ENCODE data around the gene IFI27L1.

IFI27L1 gene

GRCh38 chr14:94077823-94078222, 3.3 kb upstream of the IFI27L1 start:
- no peak for DNase-seq (ENCODE audit: extremely low read depth in 1 of 2, low read depth in 1 of 2)

- no peak for DNase-seq (ENCODE audit: extremely low read depth in 1 of 2, low read depth in 1 of 2)
Observed at GRCh38 chr14:94079891-94080620, 1.1 kb upstream of the IFI27L1 start.

- no peak for DNase-seq (ENCODE audit: extremely low read depth in 1 of 2, low read depth in 1 of 2)
Observed at GRCh38 chr14:94081386-94081820, 293 bp downstream of the IFI27L1 start.

- DNase-seq (ENCODE audit: extremely low read depth in 1 of 2, low read depth in 1 of 2), result no peak
Observed at GRCh38 chr14:94087891-94088290, 6.8 kb downstream of the IFI27L1 start.

- DNase-seq (ENCODE audit: extremely low read depth in 1 of 2, low read depth in 1 of 2), result no peak
Observed at GRCh38 chr14:94088516-94088915, 7.4 kb downstream of the IFI27L1 start.

- no peak for DNase-seq (ENCODE audit: extremely low read depth in 1 of 2, low read depth in 1 of 2)
Observed at GRCh38 chr14:94089479-94089878, 8.4 kb downstream of the IFI27L1 start.

GRCh38 chr14:94093418-94093817, 12.3 kb downstream of the IFI27L1 start:
- DNase-seq (ENCODE audit: extremely low read depth in 1 of 2, low read depth in 1 of 2), result no peak

- no peak for DNase-seq (ENCODE audit: extremely low read depth in 1 of 2, low read depth in 1 of 2)
Observed at GRCh38 chr14:94097091-94097490, 16.0 kb downstream of the IFI27L1 start.

GRCh38 chr14:94098326-94098992, 17.3 kb downstream of the IFI27L1 start:
- no peak for DNase-seq (ENCODE audit: extremely low read depth in 1 of 2, low read depth in 1 of 2)

- DNase-seq (ENCODE audit: extremely low read depth in 1 of 2, low read depth in 1 of 2), result no peak
Observed at GRCh38 chr14:94099006-94099405, 17.9 kb downstream of the IFI27L1 start.

- no peak for DNase-seq (ENCODE audit: extremely low read depth in 1 of 2, low read depth in 1 of 2)
Observed at GRCh38 chr14:94100847-94101246, 19.7 kb downstream of the IFI27L1 start.

GRCh38 chr14:94101748-94102147, 20.6 kb downstream of the IFI27L1 start:
- DNase-seq (ENCODE audit: extremely low read depth in 1 of 2, low read depth in 1 of 2), result no peak

GRCh38 chr14:94102768-94103482, 21.8 kb downstream of the IFI27L1 start:
- no peak for DNase-seq (ENCODE audit: extremely low read depth in 1 of 2, low read depth in 1 of 2)

GRCh38 chr14:94103554-94104150, 22.5 kb downstream of the IFI27L1 start:
- no peak for DNase-seq (ENCODE audit: extremely low read depth in 1 of 2, low read depth in 1 of 2)

GRCh38 chr14:94104731-94105130, 23.6 kb downstream of the IFI27L1 start:
- no peak for DNase-seq (ENCODE audit: extremely low read depth in 1 of 2, low read depth in 1 of 2)

GRCh38 chr14:94109915-94110250, 28.8 kb downstream of the IFI27L1 start:
- no peak for DNase-seq (ENCODE audit: extremely low read depth in 1 of 2, low read depth in 1 of 2)

- DNase-seq (ENCODE audit: extremely low read depth in 1 of 2, low read depth in 1 of 2), result no peak
Observed at GRCh38 chr14:94110552-94111181, 29.6 kb downstream of the IFI27L1 start, which contains the start of gene IFI27. Gene IFI27, plus strand, starts transcription at chr14:94110736.

GRCh38 chr14:94111276-94112095, 30.4 kb downstream of the IFI27L1 start:
- no peak for DNase-seq (ENCODE audit: extremely low read depth in 1 of 2, low read depth in 1 of 2)

- DNase-seq (ENCODE audit: extremely low read depth in 1 of 2, low read depth in 1 of 2), result no peak
Observed at GRCh38 chr14:94112513-94113063, 31.5 kb downstream of the IFI27L1 start.

- no peak for DNase-seq (ENCODE audit: extremely low read depth in 1 of 2, low read depth in 1 of 2)
Observed at GRCh38 chr14:94113073-94113472, 32.0 kb downstream of the IFI27L1 start.
